ENCODE data around the gene HNRNPLL. TPM values are rescaled to one million over a fixed set of nuclear protein-coding genes. Genes with fewer than 3 reads are reported as not detected.
"Not testable (repeated sequence)": the region's sequence is repeated elsewhere in the genome, so short reads cannot be mapped to it uniquely, and the experiment has no call there.

Gene HNRNPLL
- total RNA-seq, 2 donors from 2014 or later, result 17.8 to 19.1 TPM

DNA sequence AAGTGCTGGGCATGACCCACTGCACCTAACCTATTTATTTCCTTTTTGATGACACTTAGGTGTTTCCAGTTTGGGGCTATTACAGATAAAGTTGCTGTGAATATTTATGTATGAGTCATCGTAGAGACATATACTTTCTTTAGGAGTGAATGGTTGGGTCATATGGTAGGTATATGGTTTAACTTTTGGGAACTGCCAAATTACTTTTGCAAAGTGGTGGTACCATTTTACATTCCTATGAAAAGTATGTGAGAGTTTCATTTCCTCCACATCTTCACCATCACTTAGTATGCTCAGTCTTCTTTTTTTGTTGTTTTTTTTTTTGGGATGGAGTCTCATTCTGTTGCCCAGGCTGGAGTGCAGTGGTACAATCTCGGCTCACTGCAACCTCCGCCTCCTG, 56.1 kb downstream of the HNRNPLL start:
- peaks cover 0 to 11% of the 10 kb centered on the region in 2 donors for H3K4me1 ChIP-seq
- TF ChIP-seq CTCF (IDR thresholded peaks at IDR 0.05), result no peak
- H3K4me3 ChIP-seq, result no peak overlapping the region
- no peaks in the 10 kb centered on the region for H3K36me3 ChIP-seq
- H3K27me3 ChIP-seq, result no peaks in the 10 kb centered on the region
- H3K9me3 ChIP-seq, result no peaks in the 10 kb centered on the region
- H3K27ac ChIP-seq, result no peak overlapping the region
- DNase-seq (ENCODE audit: low spot score), result no peak

- H3K4me3 ChIP-seq, result no peak overlapping the region
- TF ChIP-seq CTCF (IDR thresholded peaks at IDR 0.05), result no peak
- no peaks in the 10 kb centered on the region for H3K27me3 ChIP-seq
- no peaks in the 10 kb centered on the region for H3K36me3 ChIP-seq
- no peak for DNase-seq (ENCODE audit: low spot score)
- peaks cover 0 to 11% of the 10 kb centered on the region in 2 donors for H3K4me1 ChIP-seq
- H3K27ac ChIP-seq, result no peak overlapping the region
- H3K9me3 ChIP-seq, result no peaks in the 10 kb centered on the region
Observed at GRCh38 chr2:38546064-38546463, 56.7 kb downstream of the HNRNPLL start.

DNA sequence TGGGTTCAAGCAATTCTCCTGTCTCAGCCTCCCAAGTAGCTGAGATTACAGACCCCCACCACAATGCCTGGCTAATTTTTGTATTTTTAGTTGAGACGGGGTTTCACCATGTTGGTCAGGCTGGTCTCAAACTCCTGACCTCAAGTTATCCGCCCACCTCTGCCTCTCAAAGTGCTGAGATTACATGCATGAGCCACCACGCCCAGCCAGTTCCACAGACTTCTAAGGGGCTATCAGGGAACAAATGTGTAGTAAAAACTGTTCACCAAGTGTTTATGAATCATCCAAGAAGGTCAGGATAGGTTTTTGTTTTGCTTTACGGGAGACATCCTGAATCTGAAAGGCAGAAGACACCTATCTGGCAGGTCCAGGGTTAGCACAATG, 60.5 kb downstream of the HNRNPLL start:
- H3K4me3 ChIP-seq; H3K36me3 ChIP-seq; H3K27me3 ChIP-seq; H3K9me3 ChIP-seq; DNase-seq (ENCODE audit: low spot score); H3K27ac ChIP-seq: not testable (repeated sequence)
- peaks cover 0 to 11% of the 10 kb centered on the region in 2 donors for H3K4me1 ChIP-seq

- no peaks in the 10 kb centered on the region for H3K27me3 ChIP-seq
- H3K36me3 ChIP-seq, result no peaks in the 10 kb centered on the region
- no peak overlapping the region for H3K4me3 ChIP-seq
- no peak for TF ChIP-seq CTCF (IDR thresholded peaks at IDR 0.05)
- no peak overlapping the region for H3K27ac ChIP-seq
- no peaks in the 10 kb centered on the region for H3K9me3 ChIP-seq
- no peak for DNase-seq (ENCODE audit: low spot score)
- H3K4me1 ChIP-seq, result peaks cover 0 to 18% of the 10 kb centered on the region in 2 donors
Observed at GRCh38 chr2:38540580-38541286, 62.0 kb downstream of the HNRNPLL start.

GRCh38 chr2:38539086-38539485, 63.6 kb downstream of the HNRNPLL start:
- H3K9me3 ChIP-seq, result no peaks in the 10 kb centered on the region
- no peak overlapping the region for H3K4me3 ChIP-seq
- H3K27me3 ChIP-seq, result no peaks in the 10 kb centered on the region
- no peak for DNase-seq (ENCODE audit: low spot score)
- peaks cover 0 to 23% of the 10 kb centered on the region in 2 donors for H3K4me1 ChIP-seq
- no peak overlapping the region for H3K27ac ChIP-seq
- TF ChIP-seq CTCF (IDR thresholded peaks at IDR 0.05), result no peak
- no peaks in the 10 kb centered on the region for H3K36me3 ChIP-seq

GRCh38 chr2:38537937-38538525, 64.7 kb downstream of the HNRNPLL start:
- H3K4me3 ChIP-seq, result no peak overlapping the region
- H3K27ac ChIP-seq, result no peak overlapping the region
- DNase-seq (ENCODE audit: low spot score), result no peak
- no peaks in the 10 kb centered on the region for H3K9me3 ChIP-seq
- no peaks in the 10 kb centered on the region for H3K36me3 ChIP-seq
- H3K4me1 ChIP-seq, result peaks cover 0 to 22% of the 10 kb centered on the region in 2 donors
- H3K27me3 ChIP-seq, result no peaks in the 10 kb centered on the region
- no peak for TF ChIP-seq CTCF (IDR thresholded peaks at IDR 0.05)

- H3K9me3 ChIP-seq; H3K27me3 ChIP-seq; H3K36me3 ChIP-seq; DNase-seq (ENCODE audit: low spot score); H3K27ac ChIP-seq; H3K4me3 ChIP-seq: not testable (repeated sequence)
- H3K4me1 ChIP-seq, result peaks cover 0 to 14% of the 10 kb centered on the region in 2 donors
Observed at GRCh38 chr2:38537296-38537695, 65.4 kb downstream of the HNRNPLL start.

Data from right atrium auricular region (tissue), 2 donors.